Measurements from ENCODE around the gene MRPL23.

- TF ChIP-seq CTCF (IDR thresholded peaks at IDR 0.05; ENCODE audit: poor library complexity) = no peak
- no peak for TF ChIP-seq EZH2 (IDR thresholded peaks at IDR 0.05; ENCODE audit: borderline replicate concordance)
- no peak for TF ChIP-seq EZH2phosphoT487 (IDR thresholded peaks at IDR 0.05; ENCODE audit: low read depth, severe bottlenecking, unreplicated experiment)
Observed at GRCh38 chr11:1947592-1948237, 583 bp downstream of the MRPL23 start.

Measured in hepatocyte (in vitro differentiated cells).